ENCODE data around the gene KANSL3.

The KANSL3 gene

DNA sequence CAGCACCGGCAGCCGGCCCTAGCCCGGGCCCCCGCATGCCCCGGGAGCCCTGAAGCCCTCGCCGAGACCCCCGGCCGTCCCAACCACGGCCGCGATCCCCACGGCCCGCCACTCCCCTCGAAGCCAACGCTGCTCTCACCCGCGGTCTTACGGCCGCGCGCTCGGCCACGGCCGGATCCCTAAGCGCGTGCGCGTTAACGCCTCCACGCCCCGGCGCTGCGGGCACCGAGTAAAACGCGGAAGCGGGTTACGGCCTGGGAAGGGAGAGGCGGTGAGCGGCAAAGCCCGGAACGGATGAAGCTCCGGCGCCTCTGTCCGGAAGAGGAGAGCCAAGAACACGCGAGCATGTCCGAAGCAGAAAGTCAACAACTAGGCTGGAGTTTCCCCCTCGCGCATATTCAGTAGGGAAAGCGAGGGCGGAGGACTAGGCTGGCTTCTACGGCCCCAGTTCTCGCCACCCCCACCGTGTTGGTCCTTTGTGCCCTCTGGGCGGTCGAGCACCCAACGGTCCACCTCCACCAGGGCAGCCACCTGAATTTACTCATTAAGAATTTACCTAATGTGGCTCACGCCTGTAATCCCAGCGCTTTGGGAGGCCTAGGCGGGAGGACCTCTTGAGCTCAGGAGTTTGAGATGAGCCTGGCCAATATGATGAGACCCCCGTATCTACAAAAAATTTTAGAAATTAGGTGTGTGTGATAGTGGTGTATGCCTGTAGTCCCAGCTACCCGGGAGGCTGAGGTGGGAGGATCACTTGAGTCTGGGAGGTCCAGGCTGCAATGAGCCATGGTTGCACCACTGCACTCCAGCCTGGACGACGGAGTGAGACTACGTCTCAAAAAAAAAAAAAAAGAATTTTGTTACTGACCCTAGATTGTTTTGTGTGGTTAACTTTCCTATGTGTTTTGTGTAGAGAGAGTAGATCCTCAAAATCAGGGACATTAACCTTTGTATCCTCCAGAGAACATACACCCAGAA lies at the start of gene KANSL3:
KANSL3 (minus strand) TSS at position 169 of the 978 bp plus-strand sequence. CDS start 1,177 bp downstream, outside the sequence.
- H3K4me3 ChIP-seq (ENCODE audit: low read length) = peak within 1 kb of the TSS; percentile 69
- TF ChIP-seq, protein P1, sequence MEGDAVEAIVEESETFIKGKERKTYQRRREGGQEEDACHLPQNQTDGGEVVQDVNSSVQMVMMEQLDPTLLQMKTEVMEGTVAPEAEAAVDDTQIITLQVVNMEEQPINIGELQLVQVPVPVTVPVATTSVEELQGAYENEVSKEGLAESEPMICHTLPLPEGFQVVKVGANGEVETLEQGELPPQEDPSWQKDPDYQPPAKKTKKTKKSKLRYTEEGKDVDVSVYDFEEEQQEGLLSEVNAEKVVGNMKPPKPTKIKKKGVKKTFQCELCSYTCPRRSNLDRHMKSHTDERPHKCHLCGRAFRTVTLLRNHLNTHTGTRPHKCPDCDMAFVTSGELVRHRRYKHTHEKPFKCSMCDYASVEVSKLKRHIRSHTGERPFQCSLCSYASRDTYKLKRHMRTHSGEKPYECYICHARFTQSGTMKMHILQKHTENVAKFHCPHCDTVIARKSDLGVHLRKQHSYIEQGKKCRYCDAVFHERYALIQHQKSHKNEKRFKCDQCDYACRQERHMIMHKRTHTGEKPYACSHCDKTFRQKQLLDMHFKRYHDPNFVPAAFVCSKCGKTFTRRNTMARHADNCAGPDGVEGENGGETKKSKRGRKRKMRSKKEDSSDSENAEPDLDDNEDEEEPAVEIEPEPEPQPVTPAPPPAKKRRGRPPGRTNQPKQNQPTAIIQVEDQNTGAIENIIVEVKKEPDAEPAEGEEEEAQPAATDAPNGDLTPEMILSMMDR (IDR thresholded peaks at IDR 0.05; ENCODE audit: insufficient read depth, low read depth, low read length, missing control alignments) = no peak
- peak; percentile 97 for DNase-seq (ENCODE audit: low read depth)

GRCh38 chr2:96687266-96687665 lies 49.2 kb upstream of the KANSL3 start:
- no peak for DNase-seq (ENCODE audit: low read depth)
- TF ChIP-seq, protein P1 (IDR thresholded peaks at IDR 0.05; ENCODE audit: insufficient read depth, low read depth, low read length, missing control alignments) = no peak
- H3K4me3 ChIP-seq (ENCODE audit: low read length) = no peak overlapping the region

DNA sequence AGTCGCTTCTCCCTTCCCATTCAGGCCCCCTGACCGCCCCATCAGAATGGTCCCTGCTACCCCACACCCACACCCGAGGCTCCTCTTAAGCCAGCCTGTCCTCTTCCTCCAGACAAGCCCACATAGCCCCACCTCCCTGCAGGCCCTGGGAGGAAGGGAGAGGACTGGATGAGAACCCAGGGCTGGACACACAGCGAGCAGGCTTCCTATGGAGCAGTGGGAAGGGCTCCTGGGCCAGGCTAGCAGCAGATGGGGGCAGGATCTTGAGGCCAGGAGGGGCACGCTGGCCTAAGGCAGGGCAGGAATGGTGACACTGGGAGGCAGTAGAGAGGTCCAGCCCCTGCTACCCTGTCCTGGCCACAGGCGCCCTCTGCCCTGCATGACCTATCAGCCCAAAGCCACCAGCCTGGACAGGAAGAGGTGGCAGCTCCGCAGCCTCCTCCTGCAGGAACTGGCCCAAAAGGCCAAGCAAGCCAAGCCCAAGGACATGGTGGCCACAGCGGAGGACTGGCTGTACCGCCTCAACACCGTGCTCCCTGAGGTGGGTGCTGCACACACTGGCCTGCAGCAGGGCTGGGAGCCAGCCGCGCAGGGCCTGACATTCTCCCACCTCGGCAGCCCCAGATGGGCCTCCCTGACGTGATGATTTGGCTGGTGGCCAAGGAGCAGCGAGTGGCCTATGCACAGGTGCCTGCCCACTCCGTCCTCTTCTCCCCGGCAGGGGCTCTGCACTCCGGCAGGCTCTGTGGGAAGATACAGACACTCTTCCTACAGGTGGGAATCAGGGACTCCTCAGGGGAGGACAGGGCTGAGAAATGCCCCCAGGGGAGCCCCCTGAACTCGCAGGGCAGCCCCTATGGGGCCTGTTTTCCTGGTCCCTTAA lies 47.7 kb upstream of the KANSL3 start:
- TF ChIP-seq, protein P1 (IDR thresholded peaks at IDR 0.05; ENCODE audit: insufficient read depth, low read depth, low read length, missing control alignments) = no peak
- no peak overlapping the region for H3K4me3 ChIP-seq (ENCODE audit: low read length)
- no peak for DNase-seq (ENCODE audit: low read depth)

GRCh38 chr2:96684883-96685576 lies 46.9 kb upstream of the KANSL3 start:
- TF ChIP-seq, protein P1 (IDR thresholded peaks at IDR 0.05; ENCODE audit: insufficient read depth, low read depth, low read length, missing control alignments) = no peak
- H3K4me3 ChIP-seq (ENCODE audit: low read length) = no peak overlapping the region
- DNase-seq (ENCODE audit: low read depth) = no peak

DNA sequence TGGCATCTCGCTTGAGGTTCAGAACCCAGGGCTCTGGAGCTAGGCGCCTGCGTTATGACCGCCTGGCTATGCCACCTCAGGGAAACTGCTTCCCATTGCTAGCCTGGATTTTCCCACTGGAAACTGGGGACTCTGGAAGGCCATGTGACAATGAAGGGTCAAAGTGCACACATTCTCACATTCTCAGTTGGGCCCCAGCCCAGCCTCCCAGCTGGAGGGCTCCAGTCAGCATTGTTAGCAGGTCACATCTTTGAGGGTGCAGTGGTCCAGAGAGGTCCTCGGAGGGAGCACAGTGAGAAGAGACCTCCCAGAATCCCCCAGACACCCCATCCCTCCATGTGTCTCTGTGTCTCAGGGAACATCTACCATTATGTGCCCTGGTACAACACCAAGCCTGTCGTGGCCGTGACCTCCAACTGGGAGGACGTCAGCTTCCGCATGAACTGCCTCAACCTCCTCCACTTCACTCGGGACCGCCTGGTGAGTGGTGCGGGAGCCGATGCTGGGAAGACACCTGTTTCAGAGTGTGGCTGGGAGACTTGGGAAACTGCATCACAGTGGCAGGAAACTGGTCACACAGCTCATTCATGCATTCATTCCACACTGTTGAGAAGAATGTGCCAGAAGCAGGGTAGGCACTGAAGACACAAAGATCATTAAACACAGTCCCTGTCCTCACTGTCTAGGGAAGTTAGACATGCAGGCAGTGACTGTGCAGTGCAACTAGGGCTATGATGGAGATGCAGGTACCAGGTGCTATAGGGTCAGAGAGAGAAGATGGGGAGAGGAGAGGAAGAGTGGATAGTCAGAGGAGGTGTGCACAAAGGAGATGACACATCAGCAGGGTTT lies 46.1 kb upstream of the KANSL3 start:
- TF ChIP-seq, protein P1 (IDR thresholded peaks at IDR 0.05; ENCODE audit: insufficient read depth, low read depth, low read length, missing control alignments) = no peak
- DNase-seq (ENCODE audit: low read depth) = no peak
- no peak overlapping the region for H3K4me3 ChIP-seq (ENCODE audit: low read length)

DNA sequence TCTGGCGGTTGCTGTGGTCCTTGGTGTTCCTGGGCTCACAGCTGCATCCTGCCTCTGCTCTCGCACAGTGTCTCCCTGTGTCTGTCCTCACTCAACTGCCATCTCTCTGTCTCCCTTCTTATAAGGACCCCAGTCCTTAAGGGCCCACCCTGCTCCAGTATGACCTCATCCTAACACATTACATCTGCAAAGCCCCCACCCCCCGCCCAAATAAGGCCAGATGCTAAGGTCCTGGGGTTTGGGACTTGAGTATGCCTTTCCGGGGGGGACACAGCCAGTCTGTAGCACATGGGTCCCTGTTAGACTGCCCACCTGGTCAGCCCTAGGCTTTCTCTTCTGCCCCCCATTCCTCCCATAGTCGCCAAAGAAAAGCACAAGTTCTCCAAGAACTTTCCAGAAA lies 45.2 kb upstream of the KANSL3 start:
- TF ChIP-seq, protein P1 (IDR thresholded peaks at IDR 0.05; ENCODE audit: insufficient read depth, low read depth, low read length, missing control alignments) = no peak
- DNase-seq (ENCODE audit: low read depth) = no peak
- H3K4me3 ChIP-seq (ENCODE audit: low read length) = no peak overlapping the region

All from epithelial cell of esophagus (primary cell).